GM11168 (cell line): ENCODE measurements around the gene LDLRAD4.

Experiments
- in situ Hi-C: fragments of 300-500 bp; cut with MboI; formaldehyde crosslinking; loops from one replicate; pipeline ENCODE4 v1.12.0; 2022; ENCODE audit warnings: low sequenced_read_pairs; ENCODE audit not compliant: unreplicated experiment

Gene LDLRAD4

GRCh38 chr18:13241083-13241892 lies 22.7 kb downstream of the LDLRAD4 start:
- in situ Hi-C loops, result no loop called here

DNA sequence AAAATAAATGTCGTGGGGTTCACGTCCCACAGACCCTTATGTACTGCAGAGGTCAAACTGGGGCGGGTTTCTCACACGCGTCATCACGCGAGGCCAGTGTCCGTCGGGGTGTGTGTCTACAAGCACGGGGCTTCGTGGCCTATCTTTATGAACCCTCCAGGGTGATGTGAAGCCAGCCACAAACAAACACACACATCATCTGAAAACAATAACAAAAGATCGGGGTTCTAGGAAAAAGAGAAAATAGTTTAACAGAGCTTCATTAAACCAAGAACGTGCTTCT lies 23.3 kb downstream of the LDLRAD4 start:
- in situ Hi-C loops, result no loop called here

GRCh38 chr18:13242797-13243196 lies 24.2 kb downstream of the LDLRAD4 start:
- in situ Hi-C loops, result no loop called here

GRCh38 chr18:13243363-13243762 lies 24.8 kb downstream of the LDLRAD4 start:
- in situ Hi-C loops, result no loop called here

- in situ Hi-C loops, result no loop called here
Measured at GRCh38 chr18:13244135-13244534, 25.6 kb downstream of the LDLRAD4 start.

GRCh38 chr18:13245481-13246000 lies 27.0 kb downstream of the LDLRAD4 start:
- in situ Hi-C loops, result no loop called here

GRCh38 chr18:13246121-13246520 lies 27.6 kb downstream of the LDLRAD4 start:
- in situ Hi-C loops, result no loop called here

DNA sequence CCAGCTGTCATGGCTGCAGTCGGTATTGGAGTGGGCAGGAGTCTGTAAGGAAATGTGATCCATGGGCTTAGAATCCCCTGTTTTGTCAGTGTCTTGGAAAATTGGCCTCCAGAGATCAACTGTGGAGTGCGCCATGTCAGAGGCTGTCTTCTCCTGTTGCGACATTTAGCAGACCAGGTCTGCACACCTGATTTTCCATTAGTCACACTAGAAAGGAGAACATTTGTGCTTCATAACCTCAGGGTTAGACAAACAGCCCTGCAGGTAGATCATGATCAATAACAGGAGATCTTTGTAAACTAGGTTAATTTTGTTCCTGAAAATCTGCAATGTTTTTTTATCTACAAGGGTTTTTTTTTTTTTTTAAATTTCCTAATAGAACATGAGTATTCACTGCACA lies 28.0 kb downstream of the LDLRAD4 start:
- in situ Hi-C loops, result no loop called here

- in situ Hi-C loops, result no loop called here
Measured at GRCh38 chr18:13247506-13247905, 28.9 kb downstream of the LDLRAD4 start.

GRCh38 chr18:13252686-13253410 lies 34.3 kb downstream of the LDLRAD4 start:
- in situ Hi-C loops, result no loop called here

- in situ Hi-C loops, result no loop called here
Measured at GRCh38 chr18:13253786-13254688, 35.5 kb downstream of the LDLRAD4 start.

- in situ Hi-C loops, result no loop called here
Measured at GRCh38 chr18:13254971-13255927, 36.7 kb downstream of the LDLRAD4 start.

GRCh38 chr18:13256444-13257305 lies 38.1 kb downstream of the LDLRAD4 start:
- in situ Hi-C loops, result no loop called here

- in situ Hi-C loops, result no loop called here
Measured at GRCh38 chr18:13257361-13257980, 38.9 kb downstream of the LDLRAD4 start.

DNA sequence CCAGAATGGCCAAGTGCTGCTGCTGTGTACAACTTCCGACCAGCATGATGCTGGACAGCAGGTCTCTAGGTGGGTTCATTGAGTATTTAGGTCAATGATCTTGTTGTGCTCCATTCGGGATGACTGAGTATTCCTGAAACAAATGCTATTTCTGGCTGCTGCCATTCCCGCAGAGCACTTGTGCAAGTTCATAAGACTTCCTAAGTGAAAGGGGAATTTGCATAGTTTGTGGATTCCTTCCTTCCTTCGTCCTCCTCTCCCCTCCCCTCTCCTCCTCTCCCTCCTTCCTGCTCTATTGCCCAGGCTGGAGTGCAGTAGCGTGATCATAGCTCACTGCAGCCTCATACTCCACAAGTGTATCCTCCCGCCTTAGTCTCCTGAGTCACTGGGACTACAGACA lies 40.4 kb downstream of the LDLRAD4 start:
- in situ Hi-C loops, result no loop called here

GRCh38 chr18:13259701-13260100 lies 41.1 kb downstream of the LDLRAD4 start:
- in situ Hi-C loops, result no loop called here

GRCh38 chr18:13260197-13260934 lies 41.8 kb downstream of the LDLRAD4 start:
- in situ Hi-C loops, result no loop called here
